T-cell (primary cell): ENCODE measurements around the gene HSPA1L. TPM values are rescaled to one million over a fixed set of nuclear protein-coding genes. Genes with fewer than 3 reads are reported as not detected.

Experiments
- ATAC-seq, 4 experiments: fragments of 200-7000 bp in 3 of 4; fragments of 150-1000 bp in 1 of 4; cut with Tn5 transposase; replicated peaks in 1 of 4; 1 replicate in 3 of 4; 2 replicates in 1 of 4; pipeline ENCODE4 v1.10.0; 2021; ENCODE audit warnings: moderate library complexity in 3 of 4, mild to moderate bottlenecking in 2 of 4, moderate number of reproducible peaks in 1 of 4
- CTCF ChIA-PET, 2 donors: fragments of 300-600 bp; sonication (Branson Sonifier 250); formaldehyde crosslinking; loops; one replicate each; lab custom pipeline; 2022; ENCODE audit warnings: antibody characterized with exemption in 2 of 2; lab: Charles Lee
- POLR2A ChIA-PET, 2 donors: fragments of 300-600 bp; sonication (Branson Sonifier 250); formaldehyde crosslinking; loops; one replicate each; lab custom pipeline; 2022; ENCODE audit warnings: antibody characterized with exemption in 2 of 2; lab: Charles Lee
- DNase-seq, 35 experiments: peaks; one replicate each; pipeline versions ENCODE4 v3.0.0 to v3.0.0-alpha.2; 2013 to 2023
- H3K27ac ChIP-seq: one replicate; pipeline ENCODE4 v1.5.1; 2013; ENCODE audit warnings: low read length
- H3K27me3 ChIP-seq, 2 experiments: replicated peaks in 1 of 2; 1 replicate in 1 of 2; 2 replicates in 1 of 2; pipeline versions ENCODE4 v1.6.1 to v1.7.0; 2013; ENCODE audit warnings: low read length in 1 of 2, mixed read lengths in 1 of 2; ENCODE audit not compliant: control insufficient read depth in 2 of 2, insufficient read depth in 2 of 2; ENCODE audit errors: extremely low read depth in 1 of 2
- H3K36me3 ChIP-seq, 2 donors: 1 replicate in 1 of 2; 2 replicates in 1 of 2; pipeline versions ENCODE4 v1.6.1 to v1.7.0; 2013; ENCODE audit warnings: low read length in 1 of 2; ENCODE audit not compliant: control insufficient read depth in 2 of 2, insufficient read depth in 1 of 2; ENCODE audit errors: extremely low read depth in 1 of 2
- H3K4me1 ChIP-seq, 2 experiments: 1 replicate in 1 of 2; 2 replicates in 1 of 2; pipeline versions ENCODE4 v1.6.1 to v1.7.0; 2013; ENCODE audit warnings: low read length in 2 of 2, mixed read lengths in 1 of 2; ENCODE audit not compliant: insufficient read depth in 2 of 2, control insufficient read depth in 1 of 2; ENCODE audit errors: extremely low read depth in 1 of 2
- H3K4me3 ChIP-seq, 2 donors: 1 replicate in 1 of 2; 2 replicates in 1 of 2; pipeline versions ENCODE4 v1.5.1 to v1.7.0; 2013; ENCODE audit warnings: mild to moderate bottlenecking in 2 of 2, low read length in 1 of 2, moderate library complexity in 1 of 2; ENCODE audit not compliant: control insufficient read depth in 1 of 2; ENCODE audit errors: extremely low read depth in 1 of 2
- H3K9me3 ChIP-seq: 2 replicates; pipeline ENCODE4 v1.7.0; 2013
- H3K27ac Mint-ChIP-seq, 2 donors: one replicate each; pipeline ENCODE4 v1.8.0; 2020 to 2021; ENCODE audit warnings: mild to moderate bottlenecking in 2 of 2, mixed read lengths in 2 of 2
- H3K27me3 Mint-ChIP-seq, 2 donors: one replicate each; pipeline ENCODE4 v1.8.0; 2021 to 2022; ENCODE audit warnings: mixed read lengths in 2 of 2
- H3K36me3 Mint-ChIP-seq: one replicate; pipeline ENCODE4 v1.8.0; 2021; ENCODE audit warnings: mixed read lengths
- H3K4me1 Mint-ChIP-seq, 3 donors: one replicate each; pipeline ENCODE4 v1.8.0; 2020 to 2022; ENCODE audit warnings: mixed read lengths in 3 of 3, mild to moderate bottlenecking in 1 of 3
- H3K4me3 Mint-ChIP-seq, 3 donors: one replicate each; pipeline ENCODE4 v1.8.0; 2020 to 2022; ENCODE audit warnings: mild to moderate bottlenecking in 3 of 3, mixed read lengths in 3 of 3, moderate library complexity in 3 of 3
- H3K9me3 Mint-ChIP-seq, 3 donors: one replicate each; pipeline ENCODE4 v1.8.0; 2020 to 2022; ENCODE audit warnings: mixed read lengths in 3 of 3
- WGBS: methylation state at CpG from one replicate; pipeline ENCODE4 v1.1.5; 2013; ENCODE audit warnings: missing lambda C conversion rate; ENCODE audit not compliant: insufficient coverage; 5-methylcytosine and 5-hydroxymethylcytosine counted together
- total RNA-seq, 35 experiments: library from RNA in 6 of 35; stranded (reverse) in 6 of 35; fragments of 120-200 nt in 1 of 35; gene quantifications; one replicate each; pipeline versions ENCODE4 v1.2.1 to v1.2.4 and lab custom pipeline; 2013 to 2026

Gene HSPA1L
- total RNA-seq, 5 donors from 2014 or later (not counting 1 experiment from before 2014, with no cell fraction given): 2.8 to 8.5 (median 8.1) TPM

DNA sequence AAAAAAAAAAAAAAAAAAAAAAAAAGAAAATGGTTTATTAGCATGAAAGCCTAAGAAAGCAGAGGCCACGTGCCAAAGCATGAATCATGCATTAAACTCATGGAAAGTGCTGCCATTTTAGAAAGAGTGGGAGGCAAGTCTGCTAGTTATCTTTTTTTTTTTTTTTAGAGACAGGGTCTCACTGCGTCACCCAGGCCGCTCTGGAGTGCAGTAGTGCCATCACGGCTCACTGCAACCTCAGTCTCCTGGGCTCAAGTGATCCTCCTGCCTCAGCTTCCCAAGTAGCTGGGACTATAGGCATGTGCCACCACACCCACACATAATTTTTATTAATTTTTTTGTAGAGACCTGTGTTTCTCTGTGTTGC, 43.1 kb downstream of the HSPA1L start:
- Histone ChIP-seq H3K9me3 (no peaks in the 10 kb centered on the region), H3K4me1 (peaks cover 10 to 66% of the 10 kb centered on the region in 2 experiments), H3K36me3 (no peaks in the 10 kb centered on the region), H3K27ac (no peak overlapping the region), H3K27me3 (no peaks in the 10 kb centered on the region), H3K4me3 (peak overlapping the region in 1 of 2 donors; percentile 20)
- H3K27me3 Mint-ChIP-seq: no peaks in the 10 kb centered on the region
- H3K4me3 Mint-ChIP-seq: peak overlapping the region in 1 of 3 donors; percentile 63
- WGBS: no CpG with 5 or more reads among the region's 4 CpGs
- peak in 2 of 35 experiments; percentile 16 to 33 for DNase-seq
- H3K36me3 Mint-ChIP-seq: no peaks in the 10 kb centered on the region
- ChIA-PET CTCF (interaction anchor here in 1 of 2 donors (0.7 to 1.0 kb wide), 3 partner anchors 42 to 224 kb away, joined by 3 to 5 read pairs (median 3); no protein-coding TSS in a partner anchor), POLR2A (interaction anchor here in 1 of 2 donors (0.6 kb wide), 1 partner anchor 594 kb away, joined by 9 read pairs; no protein-coding TSS in a partner anchor)
- peak in 2 of 4 experiments; percentile 5 to 31 for ATAC-seq
- no peaks in the 10 kb centered on the region for H3K9me3 Mint-ChIP-seq
- H3K27ac Mint-ChIP-seq: no peak overlapping the region
- H3K4me1 Mint-ChIP-seq: peaks cover 38 to 47% (median 46%) of the 10 kb centered on the region in 3 donors

DNA sequence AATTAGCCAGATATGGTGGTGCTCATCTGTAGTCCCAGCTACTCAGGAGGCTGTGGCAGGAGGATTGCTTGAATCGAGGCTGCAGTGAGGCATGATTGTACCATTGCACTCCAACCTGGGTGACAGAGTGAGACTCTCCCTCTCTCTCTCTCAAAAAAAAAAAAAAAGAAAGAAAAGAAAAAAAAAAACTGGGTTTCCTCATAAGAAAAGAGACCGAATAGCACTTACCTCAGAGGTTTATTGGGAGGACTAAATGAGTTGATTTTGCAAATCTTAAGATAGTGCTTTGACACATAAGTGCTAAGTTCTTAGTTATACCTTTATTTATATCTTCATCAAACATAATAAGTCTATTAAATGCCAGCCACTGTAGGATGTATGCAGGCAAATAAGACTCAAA, 44.2 kb downstream of the HSPA1L start:
- no peak for ATAC-seq
- no CpG with 5 or more reads among the region's 2 CpGs for WGBS
- POLR2A ChIA-PET: no interaction called here

DNA sequence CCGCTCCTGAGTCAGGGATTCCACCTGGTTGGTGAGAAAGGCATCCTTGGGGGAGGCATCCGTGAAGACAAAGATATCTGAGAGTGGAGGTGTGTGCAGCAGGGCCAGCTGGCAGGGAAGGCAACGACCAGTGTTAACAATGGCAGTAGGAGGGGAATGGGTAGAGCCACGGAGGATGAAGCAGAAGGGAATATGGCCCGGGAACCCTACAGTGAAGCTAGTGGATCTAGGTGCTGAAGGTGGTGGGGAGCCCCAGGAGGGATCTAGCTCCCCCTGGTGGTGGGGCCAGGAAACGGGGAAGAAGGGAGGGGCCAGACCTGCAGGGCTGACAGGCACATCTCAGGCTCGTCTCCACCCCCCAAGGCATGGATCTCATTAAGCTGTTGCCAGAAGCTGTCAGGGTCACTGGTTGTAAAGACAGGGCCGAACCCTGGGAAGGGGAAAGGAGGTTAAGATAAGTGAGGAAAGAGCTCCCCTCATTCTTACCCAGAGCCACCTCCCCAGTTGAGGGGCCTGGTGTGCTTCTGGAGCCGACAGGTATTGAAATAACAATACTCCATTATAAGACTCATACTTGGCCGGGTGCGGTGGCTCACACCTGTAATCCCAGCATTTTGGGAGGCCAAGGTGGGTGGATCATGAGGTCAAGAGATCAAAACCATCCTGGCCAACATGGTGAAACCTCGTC, 45.3 kb downstream of the HSPA1L start:
- Histone ChIP-seq H3K4me1 (peaks cover 10 to 45% of the 10 kb centered on the region in 2 experiments), H3K27me3 (no peaks in the 10 kb centered on the region), H3K27ac (no peak overlapping the region), H3K9me3 (no peaks in the 10 kb centered on the region), H3K36me3 (no peaks in the 10 kb centered on the region), H3K4me3 (no peak overlapping the region)
- ChIA-PET POLR2A (no interaction called here), CTCF (interaction anchor here (0.6 to 1.6 kb wide), 14 partner anchors 17 to 373 kb away, joined by 3 to 18 read pairs (median 4); partner anchors contain the start of genes MSH5 (in 2 of the 2), C6orf47 (in 1 of the 2), CLIC1 (in 1 of the 2) and DDAH2 (in 1 of the 2))
- no peaks in the 10 kb centered on the region for H3K27me3 Mint-ChIP-seq
- peaks cover 24 to 30% (median 29%) of the 10 kb centered on the region in 3 donors for H3K4me1 Mint-ChIP-seq
- H3K9me3 Mint-ChIP-seq: no peaks in the 10 kb centered on the region
- H3K4me3 Mint-ChIP-seq: no peak overlapping the region
- no peaks in the 10 kb centered on the region for H3K36me3 Mint-ChIP-seq
- ATAC-seq: peak; percentile 62 to 75 (median 68)
- H3K27ac Mint-ChIP-seq: peak overlapping the region; percentile 12 to 13
- 62% methylated on average over 4 of the region's 12 CpGs for WGBS
- peak; percentile 46 to 86 (median 70) for DNase-seq

More for the DNA sequence above, 44.2 kb downstream of the HSPA1L start:
- Mint-ChIP-seq H3K4me1 (peaks cover 29 to 36% (median 36%) of the 10 kb centered on the region in 3 donors), H3K36me3 (no peaks in the 10 kb centered on the region), H3K9me3 (no peaks in the 10 kb centered on the region), H3K4me3 (peak overlapping the region in 1 of 3 donors; percentile 63), H3K27me3 (no peaks in the 10 kb centered on the region), H3K27ac (peak overlapping the region; percentile 45 to 66)
- no peak for DNase-seq
- Histone ChIP-seq H3K4me1 (peaks cover 10 to 54% of the 10 kb centered on the region in 2 experiments), H3K27me3 (no peaks in the 10 kb centered on the region), H3K36me3 (no peaks in the 10 kb centered on the region), H3K27ac (no peak overlapping the region), H3K4me3 (no peak overlapping the region), H3K9me3 (no peaks in the 10 kb centered on the region)
- CTCF ChIA-PET: interaction anchor here (0.7 to 1.6 kb wide), 5 partner anchors 19 to 846 kb away, joined by 3 to 18 read pairs (median 4); partner anchors contain the start of genes DDAH2 (in 1 of the 2) and MSH5 (in 1 of the 2)

DNA sequence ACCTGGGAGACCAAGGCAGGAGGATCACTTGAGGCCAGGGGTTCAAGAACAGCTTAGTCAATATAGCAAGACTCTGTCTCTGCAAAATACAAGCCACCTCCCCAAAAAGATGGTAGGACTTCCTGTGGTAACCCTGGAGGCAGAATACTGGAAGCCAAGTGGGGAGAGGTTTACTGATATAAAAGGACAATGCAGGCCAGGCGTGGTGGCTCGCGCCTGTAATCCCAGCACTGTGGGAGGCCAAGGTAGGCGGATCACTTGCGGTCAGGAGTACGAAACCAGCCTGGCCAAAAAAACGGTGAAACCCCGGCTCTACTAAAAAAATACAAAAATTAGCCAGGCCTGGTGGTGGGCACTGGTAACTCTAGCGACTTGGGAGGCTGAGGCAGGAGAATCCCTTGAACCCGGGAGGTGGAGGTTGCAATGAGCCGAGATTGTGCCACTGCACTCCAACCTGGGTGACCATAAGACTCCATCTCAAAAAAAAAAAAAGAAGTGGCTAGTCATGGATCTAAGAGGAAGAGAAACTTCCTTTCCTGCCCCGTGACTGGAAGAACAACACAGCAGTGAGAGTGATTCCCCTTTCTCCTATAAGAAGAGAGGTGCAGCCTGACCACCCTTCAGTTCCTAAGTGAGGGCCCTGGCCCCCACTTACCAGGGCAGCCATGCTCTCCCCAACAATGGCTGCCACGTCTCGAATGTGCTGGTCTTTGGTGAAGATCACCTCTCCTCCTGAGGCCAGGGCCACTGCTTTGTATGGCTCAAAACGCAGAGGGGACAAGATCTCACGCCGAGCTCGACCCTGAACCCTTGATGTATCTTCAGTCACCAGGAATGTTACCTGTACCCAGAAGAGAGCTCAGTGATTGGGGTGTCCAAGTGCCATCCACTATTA, 46.5 kb downstream of the HSPA1L start:
- H3K27me3 Mint-ChIP-seq: no peaks in the 10 kb centered on the region
- no peaks in the 10 kb centered on the region for H3K27me3 ChIP-seq
- H3K4me1 ChIP-seq: peaks cover 10 to 37% of the 10 kb centered on the region in 2 experiments
- H3K36me3 Mint-ChIP-seq: peaks cover 2% of the 10 kb centered on the region
- H3K27ac ChIP-seq: no peak overlapping the region
- ChIA-PET CTCF (interaction anchor here in 1 of 2 donors (1.4 to 1.5 kb wide), 2 partner anchors 33 to 41 kb away, joined by 5 read pairs; partner anchors contain the start of gene CLIC1), POLR2A (no interaction called here)
- H3K36me3 ChIP-seq: no peaks in the 10 kb centered on the region
- no peak overlapping the region for H3K4me3 ChIP-seq
- peaks cover 24 to 30% (median 29%) of the 10 kb centered on the region in 3 donors for H3K4me1 Mint-ChIP-seq
- peak overlapping the region in 1 of 2 donors; percentile 24 for H3K27ac Mint-ChIP-seq
- DNase-seq (no peak), ATAC-seq (no peak)
- WGBS: 90% methylated on average over 7 of the region's 18 CpGs
- no peak overlapping the region for H3K4me3 Mint-ChIP-seq
- no peaks in the 10 kb centered on the region for H3K9me3 Mint-ChIP-seq
- H3K9me3 ChIP-seq: no peaks in the 10 kb centered on the region

DNA sequence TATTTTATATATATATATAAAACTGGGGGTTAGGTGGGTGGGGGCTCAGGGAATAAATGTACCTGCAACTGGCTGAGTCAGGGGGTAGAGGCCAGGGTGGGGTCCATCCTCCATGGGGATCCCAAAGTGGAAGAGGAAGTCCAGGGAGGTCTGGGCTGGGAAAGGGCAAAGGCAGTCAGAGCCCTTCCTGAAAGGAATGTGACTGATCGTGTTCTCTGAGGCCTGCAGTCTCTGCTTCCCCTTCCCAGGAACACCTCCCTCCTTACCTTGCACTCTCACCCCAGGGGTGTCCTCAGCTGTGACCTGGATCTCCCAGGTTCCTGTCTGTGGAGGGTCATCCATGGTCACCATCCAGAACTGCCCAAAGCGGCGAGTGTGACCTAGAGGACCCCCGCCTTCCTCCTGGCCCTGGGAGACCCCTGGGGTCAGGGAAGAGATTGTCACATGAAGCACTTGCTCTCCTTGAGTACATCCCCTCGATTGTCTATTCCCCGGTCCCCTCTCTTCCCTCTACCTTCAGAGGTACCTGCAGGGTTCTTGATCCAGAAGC, 47.9 kb downstream of the HSPA1L start:
- no peak overlapping the region for H3K4me3 ChIP-seq
- ATAC-seq (no peak), DNase-seq (no peak)
- Mint-ChIP-seq H3K27me3 (no peaks in the 10 kb centered on the region), H3K9me3 (no peaks in the 10 kb centered on the region), H3K36me3 (peaks cover 8% of the 10 kb centered on the region), H3K4me1 (peaks cover 17 to 22% (median 17%) of the 10 kb centered on the region in 3 donors), H3K4me3 (no peak overlapping the region), H3K27ac (no peak overlapping the region)
- H3K27ac ChIP-seq: no peak overlapping the region
- H3K27me3 ChIP-seq: no peaks in the 10 kb centered on the region
- POLR2A ChIA-PET: no interaction called here
- no peaks in the 10 kb centered on the region for H3K9me3 ChIP-seq
- WGBS: 100% methylated on average over 2 of the region's 6 CpGs
- H3K4me1 ChIP-seq: peaks cover 3 to 23% of the 10 kb centered on the region in 2 experiments
- CTCF ChIA-PET: no interaction called here
- H3K36me3 ChIP-seq: no peaks in the 10 kb centered on the region
